NCI-H345 (cell line): ENCODE results near the gene LYZL2.
"Not testable (repeated sequence)": the region's sequence is repeated elsewhere in the genome, so short reads cannot be mapped to it uniquely, and the experiment has no call there.

Experiments used
- DNase-seq: peaks from one replicate; lab custom pipeline; 2025; lab: John Stamatoyannopoulos, UW

LYZL2 gene

GRCh38 chr10:30629653-30630052 is at the start of gene LYZL2:
LYZL2 (minus strand) TSS chr10:30629753; CDS start chr10:30626915, 2,838 bp downstream.
- DNase-seq, result no peak

- not testable (repeated sequence) for DNase-seq
These were observed 48.1 kb upstream of the LYZL2 start for GRCh38 chr10:30677616-30678015.

DNA sequence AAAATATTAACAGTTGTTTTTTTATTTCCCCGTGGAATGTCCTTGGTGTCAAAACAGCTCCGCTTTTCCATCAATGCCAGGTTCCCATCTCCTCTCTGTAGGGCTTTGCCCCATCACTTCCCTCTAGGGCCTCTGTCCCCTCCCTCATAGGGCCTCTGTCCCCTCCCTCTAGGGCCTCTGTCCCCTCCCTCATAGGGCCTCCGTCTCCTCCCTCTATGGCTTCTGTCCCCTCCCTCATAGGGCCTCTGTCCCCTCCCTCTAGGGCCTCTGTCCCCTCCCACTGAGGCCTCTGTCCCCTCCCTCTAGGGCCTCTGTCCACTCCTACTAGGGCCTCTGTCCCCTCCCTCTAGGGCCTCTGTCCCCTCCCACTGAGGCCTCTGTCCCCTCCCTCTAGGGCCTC is 47.6 kb upstream of the LYZL2 start:
- DNase-seq, result not testable (repeated sequence)

DNA sequence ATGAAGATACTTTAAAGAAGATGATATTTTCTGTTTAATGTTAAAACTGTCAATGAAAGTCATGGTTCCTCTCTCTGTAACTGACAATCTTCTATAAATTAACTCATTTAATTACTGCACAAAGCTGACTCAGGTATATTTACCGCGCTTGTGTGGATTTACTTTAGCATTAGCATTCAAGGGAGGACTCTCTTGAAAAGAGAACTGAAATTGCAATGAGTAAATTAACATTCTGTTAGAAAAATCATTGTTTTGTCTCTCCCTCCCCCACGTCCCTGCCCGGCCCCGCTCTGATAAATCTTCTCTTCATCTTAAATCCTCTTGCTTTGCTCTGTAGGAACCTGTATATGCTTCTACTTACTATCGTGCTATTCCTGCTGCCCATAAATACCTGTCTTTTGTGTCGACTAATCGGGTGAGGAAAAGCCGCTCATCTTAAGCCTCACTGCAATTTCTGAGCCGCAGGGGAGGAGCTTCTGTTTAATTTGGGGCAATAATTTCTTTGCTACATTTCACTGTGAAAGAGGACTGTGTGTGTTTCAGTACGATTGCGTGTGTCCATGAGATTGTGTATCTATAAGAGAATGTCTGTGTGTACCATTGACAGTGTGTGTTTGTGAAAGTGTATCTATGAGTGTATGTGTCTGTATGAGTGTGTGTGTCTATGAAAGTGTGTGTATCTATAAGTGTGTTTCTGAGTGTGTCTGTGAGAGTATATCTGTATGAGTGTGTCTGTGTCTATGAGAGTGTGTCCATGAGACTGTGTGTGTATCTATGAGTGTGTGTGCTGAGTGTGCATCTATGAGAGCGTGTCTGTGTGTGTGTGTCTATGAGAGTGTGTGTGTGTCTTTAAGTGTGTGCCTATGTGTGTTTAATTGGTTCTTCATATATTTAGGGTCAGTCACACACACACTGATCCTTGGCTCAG is 46.5 kb upstream of the LYZL2 start:
- no peak for DNase-seq

DNA sequence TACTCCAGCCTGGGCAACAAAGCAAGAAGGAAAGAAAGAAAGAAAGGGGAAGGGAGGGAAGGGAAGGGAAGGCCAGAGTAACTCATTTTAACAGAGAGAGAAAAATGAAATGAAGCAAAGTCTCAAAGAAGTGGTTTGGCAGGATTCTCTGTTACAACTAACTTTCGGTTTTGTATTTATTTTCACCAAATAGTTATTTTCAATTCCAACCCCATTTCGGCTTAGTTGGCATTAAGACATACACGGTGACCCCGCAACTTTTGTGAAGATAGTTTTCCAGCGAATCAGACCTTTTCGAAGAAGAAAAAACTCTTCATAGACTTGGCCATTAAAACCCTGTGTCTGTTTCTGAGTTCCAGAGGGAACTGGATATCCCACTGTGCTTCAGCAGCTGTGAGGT is 45.2 kb upstream of the LYZL2 start:
- no peak for DNase-seq

- not testable (repeated sequence) for DNase-seq
These were observed 43.7 kb upstream of the LYZL2 start for GRCh38 chr10:30673262-30673661.

DNA sequence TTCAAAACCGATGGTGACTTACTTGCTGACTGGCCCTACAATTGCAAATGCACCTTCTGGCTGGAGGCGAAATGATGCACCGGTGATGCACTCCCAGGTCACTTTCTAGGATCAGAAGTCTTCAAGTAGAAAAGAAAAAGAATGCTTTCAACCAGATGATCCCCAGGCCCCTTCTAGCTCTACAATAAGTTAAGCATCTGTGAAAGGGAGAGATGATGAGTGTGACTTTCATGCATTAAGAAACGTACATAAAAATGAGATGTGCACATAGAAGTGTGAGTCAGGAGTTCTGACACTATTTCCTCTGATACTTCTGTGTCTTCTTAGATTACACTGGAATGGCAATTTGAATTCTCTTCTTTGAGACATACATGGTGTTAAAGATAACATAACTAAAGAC is 42.8 kb upstream of the LYZL2 start:
- not testable (repeated sequence) for DNase-seq

- peak; percentile 62 for DNase-seq
These were observed 41.6 kb upstream of the LYZL2 start for GRCh38 chr10:30671026-30671616.

DNA sequence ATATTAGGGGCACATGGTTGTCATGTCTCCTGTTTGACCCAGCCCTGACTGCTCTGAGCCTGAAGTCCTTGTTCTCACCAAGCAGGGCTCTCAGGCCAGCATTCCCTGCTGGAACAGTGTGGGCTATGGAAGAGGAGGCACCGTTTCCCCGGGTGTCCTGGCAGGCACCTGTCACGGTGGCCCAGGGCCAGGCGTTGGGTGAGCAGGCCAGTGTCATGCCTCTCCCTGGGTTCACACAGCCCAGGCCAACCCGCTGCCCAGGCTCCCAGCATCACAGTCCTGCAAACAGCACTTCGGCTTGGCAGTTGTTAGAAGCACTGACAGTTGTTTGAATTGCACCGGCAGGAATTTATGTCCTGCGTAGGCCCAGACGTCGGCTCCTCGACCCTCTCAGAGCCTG is 38.4 kb upstream of the LYZL2 start:
- not testable (repeated sequence) for DNase-seq

GRCh38 chr10:30663403-30663802 is 33.9 kb upstream of the LYZL2 start:
- not testable (repeated sequence) for DNase-seq

DNA sequence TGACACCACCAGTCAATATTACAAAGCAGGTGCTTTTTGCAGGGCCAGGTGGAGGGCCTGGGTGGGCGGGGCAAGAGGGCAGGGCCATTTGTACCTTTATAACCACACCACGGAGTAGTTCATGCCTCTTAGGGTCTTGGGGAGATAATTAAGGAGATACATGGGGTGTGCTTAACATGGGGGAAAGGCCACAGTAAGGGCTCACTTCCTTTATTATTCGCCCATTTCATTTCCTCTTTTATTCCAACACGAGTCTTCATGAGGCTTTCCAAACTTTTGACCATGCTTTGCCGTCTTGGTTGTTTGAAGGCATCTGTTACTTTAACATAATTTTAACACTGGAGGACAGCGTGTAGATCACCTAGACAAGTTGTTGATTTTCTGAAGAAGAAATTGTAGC is 33.3 kb upstream of the LYZL2 start:
- DNase-seq, result no peak

DNA sequence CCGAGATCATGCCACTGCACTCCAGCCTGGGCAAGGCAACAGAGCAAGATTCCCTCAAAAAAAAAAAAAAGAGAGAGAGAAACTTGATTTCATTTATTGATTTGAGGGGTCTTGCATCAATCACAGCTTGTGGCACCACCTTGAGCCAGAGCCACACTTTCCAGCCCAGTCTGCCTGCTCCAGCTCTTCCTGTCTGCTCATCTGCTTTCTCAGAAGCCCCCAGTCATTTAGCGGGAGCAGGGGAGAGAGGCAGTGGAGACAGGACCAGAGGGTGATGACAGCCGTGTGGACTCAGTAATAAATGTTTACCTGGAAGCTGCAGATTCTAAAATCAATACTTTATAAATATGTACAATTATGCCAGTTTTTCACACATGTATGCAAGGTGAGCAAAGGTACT is 30.8 kb upstream of the LYZL2 start:
- DNase-seq, result not testable (repeated sequence)

GRCh38 chr10:30656233-30656632 is 26.7 kb upstream of the LYZL2 start:
- no peak for DNase-seq

- not testable (repeated sequence) for DNase-seq
These were observed 25.4 kb upstream of the LYZL2 start for GRCh38 chr10:30655001-30655400.

- not testable (repeated sequence) for DNase-seq
These were observed 22.2 kb upstream of the LYZL2 start for GRCh38 chr10:30651470-30652397.

DNA sequence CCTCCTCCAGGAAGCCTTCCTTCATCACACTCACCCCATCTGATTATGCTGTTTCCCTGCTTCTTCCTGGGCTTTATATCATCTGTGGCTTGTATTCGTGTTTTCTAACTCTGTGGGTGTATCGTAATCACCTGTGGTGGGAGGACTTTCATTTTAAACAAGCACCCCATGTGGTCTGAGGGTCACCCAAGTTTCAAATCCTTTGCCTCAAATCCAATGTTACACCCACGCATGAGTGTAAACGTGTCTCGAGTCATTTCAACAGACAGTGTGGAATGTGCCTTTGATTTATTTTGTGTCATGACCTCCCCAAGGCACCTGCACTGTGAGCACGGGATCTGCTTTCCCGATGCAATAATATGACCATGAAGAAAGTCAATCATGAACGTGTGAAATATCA is 17.5 kb upstream of the LYZL2 start:
- DNase-seq, result no peak

DNA sequence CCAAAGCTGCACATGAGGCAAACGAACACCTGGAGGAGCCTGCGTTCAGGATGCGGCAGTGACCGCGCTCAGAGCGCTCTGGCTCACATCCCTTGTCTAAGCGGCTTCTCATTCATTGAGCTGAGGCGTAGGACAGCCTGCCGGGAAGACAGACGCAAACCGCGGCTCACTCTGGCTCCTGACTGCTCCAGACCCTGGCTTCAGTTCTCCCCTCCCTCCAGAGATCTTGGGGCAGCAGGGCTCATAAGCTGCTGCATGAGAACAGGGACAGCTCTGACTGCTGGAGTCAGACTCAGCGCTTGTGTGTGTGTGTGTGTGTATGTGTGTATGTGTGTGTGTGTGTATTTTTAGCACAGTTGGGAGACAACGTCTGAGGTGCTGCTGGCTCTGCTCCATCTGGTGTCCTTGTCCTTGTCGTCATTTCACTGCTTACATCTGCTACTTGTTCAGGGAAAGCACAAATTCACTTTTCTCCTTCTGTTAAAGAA is 15.8 kb upstream of the LYZL2 start:
- DNase-seq, result no peak

GRCh38 chr10:30644408-30644861 is 14.9 kb upstream of the LYZL2 start:
- DNase-seq, result not testable (repeated sequence)

DNA sequence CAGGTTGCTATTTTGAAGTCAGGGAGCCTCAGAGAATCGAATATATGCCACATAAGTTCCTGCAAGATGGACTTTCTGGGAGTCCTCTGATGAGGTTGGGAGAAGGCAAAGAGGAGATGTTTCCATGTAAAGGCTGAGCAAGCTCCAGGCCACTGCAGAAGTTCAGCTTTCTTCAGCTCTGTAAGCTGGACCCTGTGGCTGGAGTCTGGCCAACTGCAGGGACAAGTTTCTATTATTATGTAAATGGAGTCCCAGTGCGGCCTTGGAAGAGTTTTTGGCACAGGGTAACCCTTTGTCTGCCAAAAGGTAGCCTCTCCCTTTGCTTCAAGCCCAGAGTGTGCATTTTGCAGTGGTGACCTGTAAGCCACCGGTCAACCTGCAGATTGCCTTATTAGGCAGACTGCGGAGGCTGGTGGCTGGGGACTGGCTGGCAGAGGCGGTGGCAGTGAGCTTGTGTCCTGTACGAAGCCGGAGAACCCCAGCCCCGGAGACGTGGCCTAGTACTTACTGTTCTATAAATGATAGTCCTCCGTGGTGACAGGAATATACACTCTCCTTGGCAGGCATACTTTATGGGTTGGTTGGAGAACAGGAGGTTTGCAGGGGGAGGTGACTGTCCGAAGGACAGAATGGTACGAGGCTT is 14.1 kb upstream of the LYZL2 start:
- not testable (repeated sequence) for DNase-seq

- DNase-seq, result not testable (repeated sequence)
These were observed 13.3 kb upstream of the LYZL2 start for GRCh38 chr10:30642856-30643255.
